Prostate gland (tissue), 2 donors: Measurements from ENCODE around the gene ATP5F1B. TPM values are rescaled to one million over a fixed set of nuclear protein-coding genes. Genes with fewer than 3 reads are reported as not detected.
A peak's percentile ranks its signal among the peaks of the same experiment; 100 is the strongest.

Experiments used
- DNase-seq: peaks from one replicate; pipeline ENCODE4 v3.0.0-alpha.2; 2019; ENCODE audit warnings: low spot score
- H3K27ac ChIP-seq, 2 donors: fragments of 200-600 bp; sonication (generic); 2 replicates each; pipeline ENCODE4 v1.5.1; 2017 to 2019
- H3K27me3 ChIP-seq: fragments of 200-600 bp; sonication (generic); replicated peaks from 2 replicates; pipeline ENCODE4 v1.5.1; 2019; ENCODE audit not compliant: insufficient read depth
- H3K36me3 ChIP-seq, 2 donors: fragments of 200-600 bp; sonication (generic); 1 replicate in 1 of 2; 2 replicates in 1 of 2; pipeline versions ENCODE4 v1.5.1 to v1.8.1; 2017 to 2019
- H3K4me1 ChIP-seq: fragments of 200-600 bp; sonication (generic); replicated peaks from 2 replicates; pipeline ENCODE4 v1.5.1; 2019
- H3K4me3 ChIP-seq, 2 donors: fragments of 200-600 bp; sonication (generic); 2 replicates each; pipeline ENCODE4 v1.5.1; 2017 to 2019
- H3K9me3 ChIP-seq: fragments of 200-600 bp; sonication (generic); 2 replicates; pipeline ENCODE4 v1.5.1; 2017
- POLR2A ChIP-seq: fragments of 450-650 bp; IDR thresholded peaks from one replicate; pipeline ENCODE4 v1.6.1; 2016; ENCODE audit warnings: antibody characterized with exemption, mild to moderate bottlenecking
- POLR2AphosphoS5 ChIP-seq: sonication (generic); formaldehyde crosslinking; IDR thresholded peaks from one replicate; pipeline ENCODE4 v1.6.1; 2017; ENCODE audit warnings: antibody characterized with exemption
- WGBS: methylation state at CpG from one replicate; pipeline ENCODE4 v1.1.5; 2018; 5-methylcytosine and 5-hydroxymethylcytosine counted together
- intact Hi-C: fragments of 100-400 bp; cut with DNase I; formaldehyde crosslinking; loops from one replicate; pipeline ENCODE4 v1.14.2; 2022
- total RNA-seq, 2 donors: library from RNA; depleted of rRNA; stranded (reverse); fragments of >200 nt; gene quantifications; one replicate each; pipeline ENCODE4 v1.1.0, GENCODE V29; 2016
- TF ChIP-seq, protein P1 (sequence below), 4 experiments: fragments of 200-600 bp in 2 of 4; fragments of 450-650 bp in 2 of 4; sonication (generic) in 2 of 4; IDR thresholded peaks; 1 replicate in 3 of 4; 2 replicates in 1 of 4; pipeline ENCODE4 v1.5.1; 2016 to 2019; ENCODE audit warnings: antibody characterized with exemption in 4 of 4, mild to moderate bottlenecking in 2 of 4, moderate library complexity in 2 of 4

ATP5F1B gene
- total RNA-seq = 100 to 1,000 TPM; 372 to 401 TPM

DNA sequence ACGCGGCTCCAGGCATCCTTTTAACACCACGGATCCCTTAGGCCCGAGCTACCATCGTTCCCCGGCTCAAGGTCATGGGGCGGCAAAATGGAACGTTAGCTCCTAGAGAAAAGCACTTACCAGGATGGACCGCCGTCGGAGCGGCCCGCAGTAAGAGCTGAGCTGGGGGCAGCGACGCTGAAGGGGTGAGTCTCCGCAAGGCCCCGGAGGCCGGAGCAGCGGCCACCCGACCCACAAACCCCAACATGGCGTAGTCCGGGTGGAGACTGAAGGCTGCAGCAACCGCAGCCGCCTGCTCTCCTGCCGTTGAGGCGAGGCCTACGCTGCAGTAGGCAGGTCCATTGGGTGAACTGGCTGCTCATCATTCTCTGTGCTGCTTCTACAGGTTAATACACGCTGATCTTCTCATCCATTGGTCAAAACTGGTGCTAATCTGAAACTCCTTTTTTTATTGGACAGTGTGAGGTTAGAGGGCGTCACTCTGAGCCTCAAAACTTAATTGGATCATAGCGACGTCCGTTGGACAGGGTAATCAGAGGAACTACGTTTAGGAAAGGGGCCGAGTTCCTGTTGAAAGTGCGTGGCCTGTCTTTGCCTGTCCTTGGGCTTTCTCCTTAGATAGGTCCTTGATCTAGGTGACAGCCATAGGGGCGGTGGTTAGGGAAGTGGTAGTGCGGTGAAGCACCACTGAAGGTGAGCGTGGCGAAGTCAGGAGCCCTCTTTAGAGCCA, at the start of gene ATP5F1B:
Gene ATP5F1B, minus strand, starts transcription at position 268 of the 730 bp plus-strand sequence. Its CDS starts 21 bp downstream, at position 247.
- Histone ChIP-seq H3K4me3 (peak within 1 kb of the TSS; percentile 88 to 96), H3K9me3 (no peaks in the 10 kb centered on the region), H3K36me3 (peaks cover 11 to 13% of the 10 kb centered on the region in 2 donors), H3K27me3 (no peaks in the 10 kb centered on the region), H3K4me1 (no peaks in the 10 kb centered on the region), H3K27ac (peak within 1 kb of the TSS; percentile 87 to 94)
- TF ChIP-seq, protein P1, sequence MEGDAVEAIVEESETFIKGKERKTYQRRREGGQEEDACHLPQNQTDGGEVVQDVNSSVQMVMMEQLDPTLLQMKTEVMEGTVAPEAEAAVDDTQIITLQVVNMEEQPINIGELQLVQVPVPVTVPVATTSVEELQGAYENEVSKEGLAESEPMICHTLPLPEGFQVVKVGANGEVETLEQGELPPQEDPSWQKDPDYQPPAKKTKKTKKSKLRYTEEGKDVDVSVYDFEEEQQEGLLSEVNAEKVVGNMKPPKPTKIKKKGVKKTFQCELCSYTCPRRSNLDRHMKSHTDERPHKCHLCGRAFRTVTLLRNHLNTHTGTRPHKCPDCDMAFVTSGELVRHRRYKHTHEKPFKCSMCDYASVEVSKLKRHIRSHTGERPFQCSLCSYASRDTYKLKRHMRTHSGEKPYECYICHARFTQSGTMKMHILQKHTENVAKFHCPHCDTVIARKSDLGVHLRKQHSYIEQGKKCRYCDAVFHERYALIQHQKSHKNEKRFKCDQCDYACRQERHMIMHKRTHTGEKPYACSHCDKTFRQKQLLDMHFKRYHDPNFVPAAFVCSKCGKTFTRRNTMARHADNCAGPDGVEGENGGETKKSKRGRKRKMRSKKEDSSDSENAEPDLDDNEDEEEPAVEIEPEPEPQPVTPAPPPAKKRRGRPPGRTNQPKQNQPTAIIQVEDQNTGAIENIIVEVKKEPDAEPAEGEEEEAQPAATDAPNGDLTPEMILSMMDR (IDR thresholded peaks at IDR 0.05) = peak in 2 of 4 experiments; percentile 4 to 17
- TF ChIP-seq POLR2AphosphoS5 = peak; percentile 99
- peak; percentile 99 for TF ChIP-seq POLR2A
- DNase-seq = peak; percentile 98
- intact Hi-C loops = loop anchor here (5.0 kb wide), 1 partner anchor 41 kb away; the partner anchor contains the start of gene PTGES3
- 1% methylated on average over 38 of the region's 39 CpGs for WGBS

DNA sequence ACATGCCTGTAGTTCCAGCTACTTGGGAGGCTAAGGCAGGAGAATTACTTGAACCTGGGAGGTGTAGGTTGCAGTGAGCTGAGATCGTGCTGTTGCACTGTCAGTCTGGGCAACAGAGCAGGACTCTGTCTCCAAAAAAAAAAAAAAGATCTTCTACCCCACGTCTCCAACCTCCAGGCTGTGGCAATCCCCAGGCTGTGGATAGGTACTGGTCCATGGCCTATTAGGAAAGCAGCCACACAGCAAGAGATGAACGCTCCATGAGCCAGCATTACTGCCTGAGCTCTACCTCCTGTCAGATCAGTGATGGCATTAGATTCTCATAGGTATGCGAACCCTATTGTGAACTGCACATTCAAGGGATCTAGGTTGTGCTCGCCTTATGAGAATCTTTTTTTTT, 48.4 kb upstream of the ATP5F1B start:
- intact Hi-C loops = no loop called here
- no peaks in the 10 kb centered on the region for H3K36me3 ChIP-seq
- TF ChIP-seq POLR2AphosphoS5 (no peak), POLR2A (no peak)
- TF ChIP-seq, protein P1 (IDR thresholded peaks at IDR 0.05) = no peak
- no peaks in the 10 kb centered on the region for H3K27me3 ChIP-seq
- no peak overlapping the region for H3K27ac ChIP-seq
- no peaks in the 10 kb centered on the region for H3K4me1 ChIP-seq
- WGBS = 80% methylated on average over 5 of the region's 5 CpGs
- H3K4me3 ChIP-seq = no peak overlapping the region
- DNase-seq = no peak
- H3K9me3 ChIP-seq = no peaks in the 10 kb centered on the region

DNA sequence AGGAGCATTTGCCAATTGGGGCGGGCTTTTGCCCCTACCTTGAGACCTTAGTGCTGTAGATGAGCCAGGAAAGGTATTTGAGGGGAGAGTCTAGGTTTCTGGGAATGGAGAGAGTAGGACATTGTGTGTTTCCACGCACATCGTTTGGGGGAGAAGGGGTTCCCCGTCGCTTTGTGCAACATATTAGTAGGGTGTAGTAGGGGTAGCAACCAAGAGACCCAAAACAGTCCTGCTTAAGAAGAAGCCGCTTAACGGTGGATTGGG, 43.0 kb upstream of the ATP5F1B start:
- under 1% methylated on average over 7 of the region's 7 CpGs for WGBS

DNA sequence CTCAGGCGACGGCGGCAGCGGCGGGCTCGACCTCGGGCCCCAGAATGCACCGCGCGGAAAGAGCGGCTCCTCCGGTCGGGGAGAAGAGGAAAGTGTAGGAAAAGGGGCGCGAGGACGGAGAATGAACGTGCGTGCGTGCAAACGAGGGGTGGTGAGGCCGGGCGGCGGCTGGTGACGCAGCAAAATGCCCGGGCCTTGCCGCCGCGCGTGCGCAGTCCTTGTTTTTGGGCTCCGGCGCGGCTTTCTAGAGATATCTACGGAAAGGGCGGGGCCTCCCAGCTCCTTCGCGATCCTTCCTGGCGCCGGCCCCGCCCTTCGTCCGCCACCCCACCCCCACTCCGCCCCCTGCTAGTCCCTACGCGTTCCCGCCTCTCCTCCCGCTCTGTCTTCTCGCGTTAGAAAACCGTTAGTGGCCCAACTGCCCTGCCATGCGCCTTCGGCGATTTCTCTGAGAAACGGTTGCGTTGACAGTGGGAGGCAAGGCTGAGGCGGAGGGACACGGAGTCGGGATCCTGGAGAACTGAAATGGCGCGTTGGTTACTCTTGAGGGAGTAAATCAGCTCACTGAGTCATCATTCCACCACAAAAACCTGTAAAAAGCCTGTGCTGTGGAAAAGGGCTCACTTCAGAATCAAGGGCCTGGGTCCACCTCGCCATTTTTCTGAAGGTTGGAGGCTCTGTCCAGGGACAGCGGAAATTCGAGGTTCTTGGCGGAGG, 42.5 kb upstream of the ATP5F1B start, which contains the start of gene PTGES3:
Gene PTGES3, minus strand, starts transcription at position 156 of the 717 bp plus-strand sequence. CDS start 285 bp downstream, outside the sequence.
- Histone ChIP-seq H3K9me3 (no peaks in the 10 kb centered on the region), H3K27me3 (no peaks in the 10 kb centered on the region), H3K4me1 (no peaks in the 10 kb centered on the region), H3K4me3 (peak within 1 kb of the TSS; percentile 87 to 95), H3K36me3 (no peaks in the 10 kb centered on the region), H3K27ac (peak within 1 kb of the TSS; percentile 100)
- under 1% methylated on average over 58 of the region's 64 CpGs for WGBS
- intact Hi-C loops = loop anchor here (1.0 to 5.0 kb wide), 2 partner anchors 36 to 41 kb away; partner anchors contain the start of gene ATP5F1B
- peak; percentile 98 for TF ChIP-seq POLR2AphosphoS5
- peak; percentile 93 for TF ChIP-seq POLR2A
- TF ChIP-seq, protein P1 (IDR thresholded peaks at IDR 0.05) = peak in 1 of 4 experiments; percentile 36
- peak; percentile 96 for DNase-seq

More for the DNA sequence above, 43.0 kb upstream of the ATP5F1B start:
- DNase-seq = no peak
- TF ChIP-seq POLR2AphosphoS5 = no peak
- TF ChIP-seq, protein P1 (IDR thresholded peaks at IDR 0.05) = no peak
- no peak for TF ChIP-seq POLR2A
- Histone ChIP-seq H3K27me3 (no peaks in the 10 kb centered on the region), H3K4me1 (no peaks in the 10 kb centered on the region), H3K27ac (peak overlapping the region; percentile 100), H3K36me3 (no peaks in the 10 kb centered on the region), H3K9me3 (no peaks in the 10 kb centered on the region), H3K4me3 (peak overlapping the region; percentile 87 to 95)
- intact Hi-C loops = loop anchor here (1.0 to 5.0 kb wide), 2 partner anchors 36 to 41 kb away; partner anchors contain the start of gene ATP5F1B
